ENCODE data around the gene ANAPC10.

DNA sequence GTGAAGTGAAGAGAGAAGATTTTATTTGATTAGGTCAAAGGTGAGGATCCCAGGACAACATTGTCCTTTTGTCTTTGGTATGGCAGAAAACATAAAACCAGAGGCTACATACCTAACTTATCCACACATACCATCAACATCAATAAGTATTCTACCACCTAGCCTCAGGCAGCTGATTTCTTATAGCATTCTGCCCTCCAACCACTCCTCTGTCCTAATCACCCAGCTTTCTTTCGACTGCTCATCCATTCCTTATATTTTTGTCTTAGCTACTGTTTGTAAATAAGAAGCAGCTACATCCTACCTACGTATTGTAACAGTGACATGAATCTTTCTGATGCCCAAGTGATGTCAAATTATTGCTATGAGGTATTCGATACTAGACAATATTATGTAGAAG, 129.4 kb downstream of the ANAPC10 start:
- TF ChIP-seq EZH2 (IDR thresholded peaks at IDR 0.05; ENCODE audit: borderline replicate concordance, low read length): no peak
- TF ChIP-seq, protein P1, sequence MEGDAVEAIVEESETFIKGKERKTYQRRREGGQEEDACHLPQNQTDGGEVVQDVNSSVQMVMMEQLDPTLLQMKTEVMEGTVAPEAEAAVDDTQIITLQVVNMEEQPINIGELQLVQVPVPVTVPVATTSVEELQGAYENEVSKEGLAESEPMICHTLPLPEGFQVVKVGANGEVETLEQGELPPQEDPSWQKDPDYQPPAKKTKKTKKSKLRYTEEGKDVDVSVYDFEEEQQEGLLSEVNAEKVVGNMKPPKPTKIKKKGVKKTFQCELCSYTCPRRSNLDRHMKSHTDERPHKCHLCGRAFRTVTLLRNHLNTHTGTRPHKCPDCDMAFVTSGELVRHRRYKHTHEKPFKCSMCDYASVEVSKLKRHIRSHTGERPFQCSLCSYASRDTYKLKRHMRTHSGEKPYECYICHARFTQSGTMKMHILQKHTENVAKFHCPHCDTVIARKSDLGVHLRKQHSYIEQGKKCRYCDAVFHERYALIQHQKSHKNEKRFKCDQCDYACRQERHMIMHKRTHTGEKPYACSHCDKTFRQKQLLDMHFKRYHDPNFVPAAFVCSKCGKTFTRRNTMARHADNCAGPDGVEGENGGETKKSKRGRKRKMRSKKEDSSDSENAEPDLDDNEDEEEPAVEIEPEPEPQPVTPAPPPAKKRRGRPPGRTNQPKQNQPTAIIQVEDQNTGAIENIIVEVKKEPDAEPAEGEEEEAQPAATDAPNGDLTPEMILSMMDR (IDR thresholded peaks at IDR 0.05; ENCODE audit: low read length): no peak
